ENCODE measurements around the gene TUBGCP6.
A peak's percentile ranks its signal among the peaks of the same experiment; 100 is the strongest.
"Not testable (repeated sequence)": the region's sequence is repeated elsewhere in the genome, so short reads cannot be mapped to it uniquely, and the experiment has no call there.

TUBGCP6 gene

DNA sequence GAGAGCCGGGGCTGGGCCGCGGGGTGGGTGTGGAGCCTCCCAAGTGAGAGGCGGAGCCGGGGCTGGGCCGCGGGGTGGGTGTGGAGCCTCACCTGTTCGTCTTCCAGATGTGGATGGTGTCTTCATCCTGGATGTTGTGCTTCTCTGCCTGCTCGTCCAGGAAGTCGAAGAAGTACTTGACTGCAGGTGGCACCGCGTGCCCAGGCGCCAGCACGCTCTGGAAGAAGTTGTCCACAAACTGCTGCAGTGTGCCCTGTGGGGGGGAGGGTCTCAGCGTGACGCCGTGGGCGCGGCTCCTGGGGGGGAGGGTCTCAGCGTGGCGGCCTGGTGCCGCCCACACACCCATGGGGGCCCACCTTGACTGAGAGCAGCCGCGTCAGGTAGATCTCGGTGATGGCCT is 32.9 kb upstream of the TUBGCP6 start:
- Histone ChIP-seq H3K27me3 (replicated peaks; ENCODE audit: control insufficient read depth, insufficient read depth, low read length) (no peaks in the 10 kb centered on the region), H3K36me3 (ENCODE audit: control insufficient read depth, insufficient read depth, low read length, severe bottlenecking) (peaks cover 76% of the 10 kb centered on the region)
- DNase-seq (ENCODE audit: low read depth): no peak

GRCh38 chr22:50276143-50276542 is 31.3 kb upstream of the TUBGCP6 start:
- Histone ChIP-seq H3K27me3 (replicated peaks; ENCODE audit: control insufficient read depth, insufficient read depth, low read length) (no peaks in the 10 kb centered on the region), H3K9me3 (ENCODE audit: control insufficient read depth, low read length) (no peaks in the 10 kb centered on the region), H3K9ac (ENCODE audit: low read length) (no peak overlapping the region), H3K36me3 (ENCODE audit: control insufficient read depth, insufficient read depth, low read length, severe bottlenecking) (peaks cover 62% of the 10 kb centered on the region), H3K4me1 (ENCODE audit: control insufficient read depth, insufficient read depth, low read length) (peaks cover 4% of the 10 kb centered on the region), H3K4me3 (ENCODE audit: low read length) (no peak overlapping the region)
- DNase-seq (ENCODE audit: low read depth): peak; percentile 49

More for the DNA sequence above, 32.9 kb upstream of the TUBGCP6 start:
- Histone ChIP-seq H3K4me1 (ENCODE audit: control insufficient read depth, insufficient read depth, low read length) (no peaks in the 10 kb centered on the region), H3K9ac (ENCODE audit: low read length) (no peak overlapping the region), H3K4me3 (ENCODE audit: low read length) (no peak overlapping the region), H3K9me3 (ENCODE audit: control insufficient read depth, low read length) (no peaks in the 10 kb centered on the region)

DNA sequence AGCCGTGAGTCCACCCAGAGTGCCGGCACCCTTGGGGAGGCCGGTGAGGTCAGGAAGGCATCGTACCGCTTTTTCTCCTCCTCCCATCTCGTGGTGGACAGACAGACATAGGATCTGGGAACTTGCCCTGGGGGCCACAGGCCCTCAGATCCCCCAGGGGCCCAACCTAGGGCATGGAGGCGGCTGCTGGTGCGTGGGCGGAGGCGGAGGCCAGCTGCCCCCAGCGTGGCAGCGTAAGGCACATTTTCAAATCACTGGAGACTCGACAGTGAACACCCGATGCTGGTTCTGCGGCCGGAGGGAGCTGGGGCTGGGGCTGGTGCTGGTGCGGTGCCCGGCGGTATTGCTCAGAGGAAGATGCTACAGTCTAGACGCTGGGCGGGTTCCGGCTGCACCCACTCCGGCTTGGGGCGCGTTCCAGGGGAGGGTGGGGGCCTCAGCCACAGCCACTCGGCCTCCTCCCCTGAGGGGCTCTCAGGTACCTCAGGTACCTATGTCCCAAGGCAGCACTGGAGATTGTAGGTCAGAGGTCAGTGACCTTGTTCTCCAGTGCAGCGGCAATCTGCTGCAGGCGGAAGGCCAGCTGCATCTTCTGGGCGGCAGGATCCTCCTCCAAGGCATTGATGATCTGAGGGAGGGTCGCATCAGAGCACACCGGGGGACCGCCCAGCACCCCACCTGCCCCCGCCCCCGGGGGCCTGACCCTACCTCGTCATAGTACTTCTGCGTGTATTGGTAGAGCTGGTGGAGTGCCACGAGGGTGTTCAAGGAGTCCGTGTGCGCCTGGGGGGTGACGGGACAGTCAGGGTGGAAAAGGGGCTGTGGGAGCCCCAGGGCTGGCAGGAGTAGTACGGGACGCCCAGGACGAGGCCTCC is 30.6 kb upstream of the TUBGCP6 start:
- DNase-seq (ENCODE audit: low read depth): no peak
- no peaks in the 10 kb centered on the region for H3K9me3 ChIP-seq (ENCODE audit: control insufficient read depth, low read length)
- H3K4me3 ChIP-seq (ENCODE audit: low read length): no peak overlapping the region
- peaks cover 56% of the 10 kb centered on the region for H3K36me3 ChIP-seq (ENCODE audit: control insufficient read depth, insufficient read depth, low read length, severe bottlenecking)
- no peak overlapping the region for H3K9ac ChIP-seq (ENCODE audit: low read length)
- peaks cover 11% of the 10 kb centered on the region for H3K4me1 ChIP-seq (ENCODE audit: control insufficient read depth, insufficient read depth, low read length)
- H3K27me3 ChIP-seq (replicated peaks; ENCODE audit: control insufficient read depth, insufficient read depth, low read length): no peaks in the 10 kb centered on the region

- Histone ChIP-seq H3K4me3 (ENCODE audit: low read length) (no peak overlapping the region), H3K4me1 (ENCODE audit: control insufficient read depth, insufficient read depth, low read length) (peaks cover 11% of the 10 kb centered on the region), H3K9ac (ENCODE audit: low read length) (no peak overlapping the region), H3K27me3 (replicated peaks; ENCODE audit: control insufficient read depth, insufficient read depth, low read length) (no peaks in the 10 kb centered on the region), H3K36me3 (ENCODE audit: control insufficient read depth, insufficient read depth, low read length, severe bottlenecking) (peaks cover 50% of the 10 kb centered on the region), H3K9me3 (ENCODE audit: control insufficient read depth, low read length) (no peaks in the 10 kb centered on the region)
- no peak for DNase-seq (ENCODE audit: low read depth)
Observed at GRCh38 chr22:50274771-50275170, 29.9 kb upstream of the TUBGCP6 start.

DNA sequence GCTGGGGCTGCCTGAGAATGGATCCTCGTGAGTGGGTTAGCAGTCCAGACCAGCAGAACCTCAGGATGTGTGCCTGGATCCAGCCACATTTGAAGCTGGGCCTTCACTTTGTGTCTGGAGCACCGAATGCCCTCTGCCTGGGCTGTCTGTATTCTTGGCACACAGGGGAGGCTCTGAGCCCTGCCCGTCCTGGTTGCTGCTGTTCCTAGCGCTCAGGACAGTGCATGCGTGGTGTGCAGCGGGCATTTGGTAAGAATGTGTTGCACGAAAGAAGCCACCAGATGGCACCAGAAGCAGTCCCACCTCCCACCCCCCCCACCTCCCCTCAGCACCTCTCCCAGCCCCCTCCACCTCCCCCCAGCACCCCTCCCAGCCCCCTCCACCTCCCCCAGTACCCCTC is 29.5 kb upstream of the TUBGCP6 start:
- Histone ChIP-seq H3K9ac (ENCODE audit: low read length) (no peak overlapping the region), H3K4me1 (ENCODE audit: control insufficient read depth, insufficient read depth, low read length) (peaks cover 14% of the 10 kb centered on the region), H3K9me3 (ENCODE audit: control insufficient read depth, low read length) (no peaks in the 10 kb centered on the region), H3K36me3 (ENCODE audit: control insufficient read depth, insufficient read depth, low read length, severe bottlenecking) (peaks cover 45% of the 10 kb centered on the region), H3K4me3 (ENCODE audit: low read length) (no peak overlapping the region), H3K27me3 (replicated peaks; ENCODE audit: control insufficient read depth, insufficient read depth, low read length) (no peaks in the 10 kb centered on the region)
- peak; percentile 73 for DNase-seq (ENCODE audit: low read depth)

GRCh38 chr22:50273781-50274180 is 29.0 kb upstream of the TUBGCP6 start:
- not testable (repeated sequence) for H3K9me3 ChIP-seq (ENCODE audit: control insufficient read depth, low read length); H3K9ac ChIP-seq (ENCODE audit: low read length); DNase-seq (ENCODE audit: low read depth); H3K4me3 ChIP-seq (ENCODE audit: low read length); H3K27me3 ChIP-seq (replicated peaks; ENCODE audit: control insufficient read depth, insufficient read depth, low read length)
- peaks cover 19% of the 10 kb centered on the region for H3K4me1 ChIP-seq (ENCODE audit: control insufficient read depth, insufficient read depth, low read length)
- peaks cover 40% of the 10 kb centered on the region for H3K36me3 ChIP-seq (ENCODE audit: control insufficient read depth, insufficient read depth, low read length, severe bottlenecking)

DNA sequence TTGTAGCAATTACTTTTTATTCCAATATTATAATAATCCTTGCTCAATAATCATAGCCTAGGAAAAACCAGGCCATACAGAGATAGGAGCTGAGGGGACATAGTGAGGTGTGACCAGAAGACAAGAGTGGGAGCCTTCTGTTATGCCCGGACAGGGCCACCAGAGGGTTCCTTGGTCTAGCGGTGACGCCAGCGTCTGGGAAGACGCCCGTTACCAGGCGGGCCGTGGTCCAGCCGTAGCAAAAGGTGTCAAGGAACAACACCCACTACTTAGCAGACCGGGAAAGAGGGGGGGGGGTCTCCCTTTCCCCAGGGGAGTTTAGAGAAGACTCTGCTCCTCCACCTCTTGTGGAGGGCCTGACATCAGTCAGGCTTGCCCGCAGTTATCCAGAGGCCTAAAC is 28.5 kb upstream of the TUBGCP6 start:
- Histone ChIP-seq H3K4me1 (ENCODE audit: control insufficient read depth, insufficient read depth, low read length) (peaks cover 23% of the 10 kb centered on the region), H3K36me3 (ENCODE audit: control insufficient read depth, insufficient read depth, low read length, severe bottlenecking) (peaks cover 36% of the 10 kb centered on the region)
- H3K27me3 ChIP-seq (replicated peaks; ENCODE audit: control insufficient read depth, insufficient read depth, low read length); H3K9ac ChIP-seq (ENCODE audit: low read length); H3K9me3 ChIP-seq (ENCODE audit: control insufficient read depth, low read length); DNase-seq (ENCODE audit: low read depth); H3K4me3 ChIP-seq (ENCODE audit: low read length): not testable (repeated sequence)

GRCh38 chr22:50272044-50272802 is 27.4 kb upstream of the TUBGCP6 start:
- Histone ChIP-seq H3K9ac (ENCODE audit: low read length) (no peak overlapping the region), H3K36me3 (ENCODE audit: control insufficient read depth, insufficient read depth, low read length, severe bottlenecking) (peaks cover 24% of the 10 kb centered on the region), H3K4me1 (ENCODE audit: control insufficient read depth, insufficient read depth, low read length) (peaks cover 28% of the 10 kb centered on the region), H3K27me3 (replicated peaks; ENCODE audit: control insufficient read depth, insufficient read depth, low read length) (no peaks in the 10 kb centered on the region), H3K4me3 (ENCODE audit: low read length) (no peak overlapping the region), H3K9me3 (ENCODE audit: control insufficient read depth, low read length) (no peaks in the 10 kb centered on the region)
- no peak for DNase-seq (ENCODE audit: low read depth)

DNA sequence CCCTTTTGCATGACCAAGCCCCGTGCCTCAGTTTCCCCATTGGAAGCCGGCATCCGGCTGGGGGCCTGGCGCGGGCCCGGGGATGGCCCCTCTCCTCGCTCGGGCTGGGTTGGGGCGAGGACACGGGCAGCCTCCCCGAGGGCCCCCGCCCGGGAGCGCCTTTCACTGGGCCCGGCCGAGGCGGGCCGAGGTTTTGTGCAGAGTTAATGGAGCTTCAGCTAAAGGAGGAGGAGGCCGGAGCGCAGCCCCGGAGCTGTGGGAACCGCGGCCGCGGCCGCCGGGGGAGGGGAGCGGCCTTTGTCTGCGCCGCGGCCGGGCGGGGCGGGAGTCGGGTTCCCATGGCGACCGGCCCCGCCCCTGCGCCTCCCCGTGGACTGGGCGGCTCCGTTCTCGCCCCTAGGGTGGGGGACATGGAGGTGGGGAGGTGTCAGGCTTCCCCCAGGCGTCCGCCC is 26.7 kb upstream of the TUBGCP6 start:
- Histone ChIP-seq H3K4me1 (ENCODE audit: control insufficient read depth, insufficient read depth, low read length) (peaks cover 28% of the 10 kb centered on the region), H3K27me3 (replicated peaks; ENCODE audit: control insufficient read depth, insufficient read depth, low read length) (peaks cover 5% of the 10 kb centered on the region), H3K9me3 (ENCODE audit: control insufficient read depth, low read length) (no peaks in the 10 kb centered on the region), H3K9ac (ENCODE audit: low read length) (peak overlapping the region; percentile 78), H3K36me3 (ENCODE audit: control insufficient read depth, insufficient read depth, low read length, severe bottlenecking) (peaks cover 19% of the 10 kb centered on the region), H3K4me3 (ENCODE audit: low read length) (peak overlapping the region; percentile 78)
- peak; percentile 83 for DNase-seq (ENCODE audit: low read depth)

GRCh38 chr22:50270666-50271394 is 26.0 kb upstream of the TUBGCP6 start:
- Histone ChIP-seq H3K9me3 (ENCODE audit: control insufficient read depth, low read length) (no peaks in the 10 kb centered on the region), H3K4me1 (ENCODE audit: control insufficient read depth, insufficient read depth, low read length) (peaks cover 28% of the 10 kb centered on the region), H3K9ac (ENCODE audit: low read length) (peak overlapping the region; percentile 78), H3K27me3 (replicated peaks; ENCODE audit: control insufficient read depth, insufficient read depth, low read length) (peaks cover 7% of the 10 kb centered on the region), H3K4me3 (ENCODE audit: low read length) (peak overlapping the region; percentile 78), H3K36me3 (ENCODE audit: control insufficient read depth, insufficient read depth, low read length, severe bottlenecking) (peaks cover 14% of the 10 kb centered on the region)
- DNase-seq (ENCODE audit: low read depth): peak; percentile 87

Measured in adipocyte (in vitro differentiated cells).